Smooth muscle cell (in vitro differentiated cells): ENCODE results near the gene FAAH2. TPM values are rescaled to one million over a fixed set of nuclear protein-coding genes. Genes with fewer than 3 reads are reported as not detected.

Source experiments
- DNase-seq: peaks from one replicate; lab custom pipeline; 2025; ENCODE audit not compliant: unreplicated experiment; lab: John Stamatoyannopoulos, UW
- H2AFZ ChIP-seq: fragments of 200-600 bp; sonication (generic); 2 replicates; pipeline ENCODE4 v1.6.0; 2016; ENCODE audit warnings: antibody characterized with exemption, low read depth, mild to moderate bottlenecking
- H3F3A ChIP-seq: fragments of 200-600 bp; sonication (generic); 2 replicates; pipeline ENCODE4 v1.6.0; 2017; ENCODE audit warnings: antibody characterized with exemption, low read depth
- H3K27ac ChIP-seq: fragments of 200-600 bp; sonication (generic); 2 replicates; pipeline ENCODE4 v1.5.1; 2016; ENCODE audit warnings: low read depth, mild to moderate bottlenecking
- H3K27me3 ChIP-seq: fragments of 200-600 bp; sonication (generic); 2 replicates; pipeline ENCODE4 v1.6.1; 2016; ENCODE audit warnings: low read depth, mild to moderate bottlenecking
- H3K36me3 ChIP-seq: fragments of 200-600 bp; sonication (generic); 2 replicates; pipeline ENCODE4 v1.5.1; 2016; ENCODE audit warnings: low read depth
- H3K4me1 ChIP-seq: fragments of 200-600 bp; sonication (generic); 2 replicates; pipeline ENCODE4 v1.5.1; 2016; ENCODE audit warnings: low read depth
- H3K4me2 ChIP-seq: fragments of 200-600 bp; sonication (generic); 2 replicates; pipeline ENCODE4 v1.6.0; 2016; ENCODE audit warnings: mild to moderate bottlenecking
- H3K4me3 ChIP-seq: fragments of 200-600 bp; sonication (generic); 2 replicates; pipeline ENCODE4 v1.5.1; 2016; ENCODE audit warnings: mild to moderate bottlenecking
- H3K79me2 ChIP-seq: fragments of 200-600 bp; sonication (generic); 2 replicates; pipeline ENCODE4 v1.6.0; 2016; ENCODE audit warnings: low read depth, mild to moderate bottlenecking
- H3K9ac ChIP-seq: fragments of 200-600 bp; sonication (generic); 2 replicates; pipeline ENCODE4 v1.6.0; 2016; ENCODE audit warnings: low read depth
- H3K9me3 ChIP-seq: fragments of 200-600 bp; sonication (generic); replicated peaks from 2 replicates; pipeline ENCODE4 v1.5.1; 2016; ENCODE audit warnings: low read depth
- H4K20me1 ChIP-seq: fragments of 200-600 bp; sonication (generic); 2 replicates; pipeline ENCODE4 v1.6.0; 2016; ENCODE audit warnings: low read depth
- CTCF ChIP-seq: fragments of 200-600 bp; sonication (generic); IDR thresholded peaks from 2 replicates; pipeline ENCODE4 v1.5.1; 2017; ENCODE audit warnings: borderline replicate concordance, mild to moderate bottlenecking, antibody characterized with exemption; ENCODE audit not compliant: insufficient read depth, poor library complexity, severe bottlenecking
- WGBS: methylation state at CpG from one replicate; pipeline ENCODE4 v1.1.7; 2016; ENCODE audit warnings: low lambda C conversion rate; 5-methylcytosine and 5-hydroxymethylcytosine counted together
- polyA plus RNA-seq: library from polyadenylated mRNA; unstranded; fragments of >200 nt; fragmentation: Nextera tagmentation; extraction: Ambion mirVana; gene quantifications from 2 replicates; pipeline ENCODE4 v1.2.1, GENCODE V29; 2016
- total RNA-seq: library from RNA; depleted of rRNA; stranded (reverse); fragments of >200 nt; gene quantifications from 2 replicates; pipeline ENCODE4 v1.2.3, GENCODE V29; 2014

The FAAH2 gene
- total and polyA plus RNA-seq, 2 experiments from 2014 or later = 0.37 to 0.99 TPM

GRCh38 chrX:57265126-57265525 lies 21.4 kb upstream of the FAAH2 start:
- DNase-seq = no peak
- no peak for TF ChIP-seq CTCF
- no peaks in the 10 kb centered on the region for H3F3A ChIP-seq
- no peak overlapping the region for H3K4me2 ChIP-seq
- no peak overlapping the region for H3K9ac ChIP-seq
- no peaks in the 10 kb centered on the region for H3K36me3 ChIP-seq
- no peaks in the 10 kb centered on the region for H4K20me1 ChIP-seq
- 71% methylated on average over 4 of the region's 4 CpGs for WGBS
- H2AFZ ChIP-seq = no peak overlapping the region
- H3K27me3 ChIP-seq = no peaks in the 10 kb centered on the region
- H3K4me3 ChIP-seq = no peak overlapping the region
- no peaks in the 10 kb centered on the region for H3K4me1 ChIP-seq
- no peaks in the 10 kb centered on the region for H3K79me2 ChIP-seq
- H3K27ac ChIP-seq = no peak overlapping the region
- peaks cover 3% of the 10 kb centered on the region for H3K9me3 ChIP-seq

- Histone ChIP-seq H2AFZ (no peak overlapping the region), H3K27me3 (no peaks in the 10 kb centered on the region), H3K4me3 (no peak overlapping the region), H3K4me2 (no peak overlapping the region), H3K36me3 (no peaks in the 10 kb centered on the region), H3K9me3 (peaks cover 3% of the 10 kb centered on the region), H4K20me1 (no peaks in the 10 kb centered on the region), H3K27ac (no peak overlapping the region), H3K9ac (no peak overlapping the region), H3K79me2 (no peaks in the 10 kb centered on the region), H3K4me1 (no peaks in the 10 kb centered on the region), H3F3A (no peaks in the 10 kb centered on the region)
- TF ChIP-seq CTCF = no peak
- no peak for DNase-seq
- WGBS = 89% methylated on average over 3 of the region's 3 CpGs
These were observed 20.2 kb upstream of the FAAH2 start for GRCh38 chrX:57266275-57266674.

GRCh38 chrX:57266871-57267270 lies 19.6 kb upstream of the FAAH2 start:
- no peak for DNase-seq
- Histone ChIP-seq H3F3A (no peaks in the 10 kb centered on the region), H3K79me2 (no peaks in the 10 kb centered on the region), H3K27ac (no peak overlapping the region), H3K27me3 (no peaks in the 10 kb centered on the region), H3K9me3 (peaks cover 3% of the 10 kb centered on the region), H3K4me2 (no peak overlapping the region), H3K4me3 (no peak overlapping the region), H3K36me3 (no peaks in the 10 kb centered on the region), H2AFZ (no peak overlapping the region), H3K4me1 (no peaks in the 10 kb centered on the region), H4K20me1 (no peaks in the 10 kb centered on the region), H3K9ac (no peak overlapping the region)
- TF ChIP-seq CTCF = no peak
- WGBS = 68% methylated on average over 2 of the region's 2 CpGs

GRCh38 chrX:57267308-57267707 lies 19.2 kb upstream of the FAAH2 start:
- H3K9ac ChIP-seq = no peak overlapping the region
- H3K27ac ChIP-seq = no peak overlapping the region
- H3K4me2 ChIP-seq = no peak overlapping the region
- DNase-seq = no peak
- H2AFZ ChIP-seq = no peak overlapping the region
- no peaks in the 10 kb centered on the region for H3F3A ChIP-seq
- no peak for TF ChIP-seq CTCF
- H4K20me1 ChIP-seq = no peaks in the 10 kb centered on the region
- no peaks in the 10 kb centered on the region for H3K27me3 ChIP-seq
- H3K4me3 ChIP-seq = no peak overlapping the region
- H3K36me3 ChIP-seq = no peaks in the 10 kb centered on the region
- H3K4me1 ChIP-seq = no peaks in the 10 kb centered on the region
- WGBS = 94% methylated on average over 1 of the region's 1 CpG
- H3K79me2 ChIP-seq = no peaks in the 10 kb centered on the region
- peaks cover 3% of the 10 kb centered on the region for H3K9me3 ChIP-seq
